ENCODE results near the gene ALDOA. TPM values are rescaled to one million over a fixed set of nuclear protein-coding genes. Genes with fewer than 3 reads are reported as not detected.

Gene ALDOA
- total and polyA plus RNA-seq, 9 of the 15 experiments (the other 6 are each of a cell fraction or from before 2014, with no cell fraction given), result 311 to 2,224 (median 1,293) TPM

DNA sequence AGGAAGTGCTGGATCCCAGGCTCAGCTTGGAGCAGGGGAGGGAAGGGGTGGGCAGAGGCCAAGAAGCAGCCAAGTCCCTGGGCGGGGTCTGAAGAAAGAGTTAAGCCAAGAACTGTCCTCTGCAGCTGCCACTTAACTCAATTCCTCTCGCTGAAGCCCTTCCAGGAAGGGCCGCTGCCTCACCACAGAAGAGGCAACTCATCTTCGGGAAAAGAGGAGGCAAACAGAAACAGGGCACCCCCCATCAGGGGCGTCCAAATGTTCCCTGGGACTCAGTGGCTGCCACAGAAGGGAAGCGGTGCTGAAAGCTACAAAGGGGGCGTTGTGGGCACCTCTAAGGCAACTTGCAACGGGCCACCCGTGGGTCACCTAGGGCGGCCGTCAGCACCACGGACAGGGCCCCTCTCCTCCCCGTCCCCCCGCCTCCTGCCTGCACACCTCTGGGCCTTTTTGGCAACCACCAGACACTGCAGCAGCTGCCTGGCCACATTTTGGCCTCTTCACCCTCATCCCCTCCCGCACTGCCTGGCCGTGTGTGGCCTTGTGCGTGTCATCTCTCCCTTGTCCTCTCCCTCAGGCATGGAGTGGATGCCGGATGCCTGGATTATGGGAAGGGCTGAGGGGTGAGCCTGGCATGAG lies 37.0 kb upstream of the ALDOA start (continued):
- TF ChIP-seq VEZF1 (CRISPR knock-in tag; IDR thresholded peaks at IDR 0.05) (peak; percentile 82), SRSF3 (IDR thresholded peaks at IDR 0.05; ENCODE audit: insufficient read depth, low read length) (no peak), ATF1 (CRISPR knock-in tag; IDR thresholded peaks at IDR 0.05) (no peak), ATF1 (tag; IDR thresholded peaks at IDR 0.05) (no peak), SMARCA5 (IDR thresholded peaks at IDR 0.05) (no peak), SMC3 (conservative IDR thresholded peaks at IDR 0.05; ENCODE audit: insufficient read depth, low read depth, low read length) (no peak), TAF7 (tag; IDR thresholded peaks at IDR 0.05) (no peak)

- Histone ChIP-seq H3K9ac (ENCODE audit: insufficient read depth in 1 of 2, low read depth in 2 of 2, low read length in 2 of 2) (no peak overlapping the region), H3K9me3 (replicated peaks; ENCODE audit: control insufficient read depth, insufficient read depth, low read depth, low read length) (no peaks in the 10 kb centered on the region), H3K27ac (ENCODE audit: extremely low read depth, low read depth, low read length) (no peak overlapping the region), H3K36me3 (ENCODE audit: control insufficient read depth, insufficient read depth, low read length) (no peaks in the 10 kb centered on the region), H3K4me3 (no peak overlapping the region), H3K4me1 (replicated peaks in 1 of 2; ENCODE audit: control insufficient read depth in 2 of 2, insufficient read depth in 2 of 2, low read length in 2 of 2) (peaks cover 0 to 31% of the 10 kb centered on the region in 2 experiments; a peak in 2 of 5 replicates), H4K20me1 (replicated peaks; ENCODE audit: control insufficient read depth, insufficient read depth, low read length) (peaks cover 13% of the 10 kb centered on the region; the same call in 1 of the 2 replicates), H3K79me2 (ENCODE audit: control insufficient read depth, insufficient read depth, low read length) (no peaks in the 10 kb centered on the region), H3K9me1 (ENCODE audit: control insufficient read depth, insufficient read depth, low read length) (peaks cover 4% of the 10 kb centered on the region), H3K27me3 (ENCODE audit: control insufficient read depth in 2 of 2, insufficient read depth in 2 of 2, low read length in 2 of 2) (peaks cover 16 to 67% of the 10 kb centered on the region in 2 experiments; a peak in 4 of 5 replicates), H3K4me2 (ENCODE audit: insufficient read depth, low read length) (no peak overlapping the region), H2AFZ (ENCODE audit: low read depth, low read length) (no peak overlapping the region)
- in situ Hi-C loops (cut with MboI) (no loop called here), intact Hi-C loops (cut with micrococcal nuclease) (no loop called here)
- WGBS (ENCODE audit: insufficient coverage, low coverage, missing lambda C conversion rate), result 21% methylated on average over 6 of the region's 23 CpGs
- ChIA-PET CTCF (ENCODE audit: low intra/inter-chr PET ratio) (no interaction called here), POLR2A (interaction anchor here (0.6 kb wide), 1 partner anchor 47 kb away, joined by 3 read pairs; no protein-coding TSS in a partner anchor)
- BruUV-seq (replicated peaks), result no TSS peak
- no peak for DNase-seq (ENCODE audit: extremely low read depth in 1 of 4, low spot score in 3 of 4)
- ATAC-seq, result no peak
- FAIRE-seq, result no peak
- TF ChIP-seq PML (IDR thresholded peaks at IDR 0.05; ENCODE audit: low read length) (no peak), ZFP1 (CRISPR knock-in tag; IDR thresholded peaks at IDR 0.05) (no peak), NBN (IDR thresholded peaks at IDR 0.05; ENCODE audit: low read depth) (no peak), CGGBP1 (CRISPR knock-in tag; IDR thresholded peaks at IDR 0.05) (no peak), ATF7 (IDR thresholded peaks at IDR 0.05) (no peak), SETDB1 (IDR thresholded peaks at IDR 0.05; ENCODE audit: low read length) (no peak), MTF1 (CRISPR knock-in tag; IDR thresholded peaks at IDR 0.05; ENCODE audit: borderline replicate concordance) (no peak), KAT2B (IDR thresholded peaks at IDR 0.05; ENCODE audit: low read depth, low read length) (no peak)
- TF ChIP-seq, protein P1, sequence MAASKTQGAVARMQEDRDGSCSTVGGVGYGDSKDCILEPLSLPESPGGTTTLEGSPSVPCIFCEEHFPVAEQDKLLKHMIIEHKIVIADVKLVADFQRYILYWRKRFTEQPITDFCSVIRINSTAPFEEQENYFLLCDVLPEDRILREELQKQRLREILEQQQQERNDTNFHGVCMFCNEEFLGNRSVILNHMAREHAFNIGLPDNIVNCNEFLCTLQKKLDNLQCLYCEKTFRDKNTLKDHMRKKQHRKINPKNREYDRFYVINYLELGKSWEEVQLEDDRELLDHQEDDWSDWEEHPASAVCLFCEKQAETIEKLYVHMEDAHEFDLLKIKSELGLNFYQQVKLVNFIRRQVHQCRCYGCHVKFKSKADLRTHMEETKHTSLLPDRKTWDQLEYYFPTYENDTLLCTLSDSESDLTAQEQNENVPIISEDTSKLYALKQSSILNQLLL (CRISPR knock-in tag; IDR thresholded peaks at IDR 0.05; ENCODE audit: borderline replicate concordance), result no peak
- TF ChIP-seq, protein P2, sequence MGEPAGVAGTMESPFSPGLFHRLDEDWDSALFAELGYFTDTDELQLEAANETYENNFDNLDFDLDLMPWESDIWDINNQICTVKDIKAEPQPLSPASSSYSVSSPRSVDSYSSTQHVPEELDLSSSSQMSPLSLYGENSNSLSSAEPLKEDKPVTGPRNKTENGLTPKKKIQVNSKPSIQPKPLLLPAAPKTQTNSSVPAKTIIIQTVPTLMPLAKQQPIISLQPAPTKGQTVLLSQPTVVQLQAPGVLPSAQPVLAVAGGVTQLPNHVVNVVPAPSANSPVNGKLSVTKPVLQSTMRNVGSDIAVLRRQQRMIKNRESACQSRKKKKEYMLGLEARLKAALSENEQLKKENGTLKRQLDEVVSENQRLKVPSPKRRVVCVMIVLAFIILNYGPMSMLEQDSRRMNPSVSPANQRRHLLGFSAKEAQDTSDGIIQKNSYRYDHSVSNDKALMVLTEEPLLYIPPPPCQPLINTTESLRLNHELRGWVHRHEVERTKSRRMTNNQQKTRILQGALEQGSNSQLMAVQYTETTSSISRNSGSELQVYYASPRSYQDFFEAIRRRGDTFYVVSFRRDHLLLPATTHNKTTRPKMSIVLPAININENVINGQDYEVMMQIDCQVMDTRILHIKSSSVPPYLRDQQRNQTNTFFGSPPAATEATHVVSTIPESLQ (CRISPR knock-in tag; IDR thresholded peaks at IDR 0.05), result no peak
Observed at GRCh38 chr16:30030011-30030685, 35.4 kb upstream of the ALDOA start.

Data from K562 (cell line).